Mesenchymal stem cell (in vitro differentiated cells and primary cell): ENCODE data around the gene INPP5A.

Experiments used
- DNase-seq: peaks from one replicate; pipeline ENCODE4 v3.0.0-alpha.2; 2013
- H2AFZ ChIP-seq: one replicate; pipeline ENCODE4 v1.6.1; 2013; ENCODE audit warnings: low read depth, mild to moderate bottlenecking, control low read depth, inconsistent platforms, low read length, moderate library complexity
- H2AK5ac ChIP-seq: 2 replicates; pipeline ENCODE4 v1.6.1; 2013; ENCODE audit warnings: low read length, moderate library complexity, mild to moderate bottlenecking, inconsistent platforms; ENCODE audit not compliant: severe bottlenecking
- H2BK120ac ChIP-seq: one replicate; pipeline ENCODE4 v1.6.1; 2013; ENCODE audit warnings: low read depth, mild to moderate bottlenecking, inconsistent platforms, low read length, moderate library complexity
- H2BK12ac ChIP-seq, 2 experiments: one replicate each; pipeline ENCODE4 v1.6.1; 2013; ENCODE audit warnings: inconsistent platforms in 2 of 2, low read length in 2 of 2, mild to moderate bottlenecking in 2 of 2, moderate library complexity in 2 of 2, control low read depth in 1 of 2
- H2BK15ac ChIP-seq: one replicate; pipeline ENCODE4 v1.6.1; 2013; ENCODE audit warnings: mild to moderate bottlenecking, low read depth, inconsistent platforms; ENCODE audit not compliant: poor library complexity, severe bottlenecking
- H2BK5ac ChIP-seq: 2 replicates; pipeline ENCODE4 v1.6.1; 2013; ENCODE audit warnings: low read depth, mild to moderate bottlenecking, low read length, control low read depth, inconsistent platforms; ENCODE audit not compliant: poor library complexity, severe bottlenecking
- H3K14ac ChIP-seq, 2 experiments: one replicate each; pipeline ENCODE4 v1.6.1; 2013; ENCODE audit warnings: inconsistent platforms in 2 of 2, low read length in 2 of 2, control low read depth in 1 of 2, mild to moderate bottlenecking in 1 of 2, moderate library complexity in 1 of 2
- H3K18ac ChIP-seq, 2 experiments: one replicate each; pipeline ENCODE4 v1.6.1; 2013; ENCODE audit warnings: inconsistent platforms in 2 of 2, low read length in 2 of 2, control low read depth in 1 of 2, low read depth in 1 of 2, mild to moderate bottlenecking in 1 of 2
- H3K23ac ChIP-seq, 2 experiments: one replicate each; pipeline ENCODE4 v1.6.1; 2013; ENCODE audit warnings: inconsistent platforms in 2 of 2, low read length in 2 of 2, mild to moderate bottlenecking in 2 of 2, moderate library complexity in 2 of 2, control low read depth in 1 of 2
- H3K27ac ChIP-seq: 2 replicates; pipeline ENCODE4 v1.5.1; 2013; ENCODE audit warnings: mild to moderate bottlenecking, moderate library complexity, low read length, control low read depth, inconsistent platforms; ENCODE audit not compliant: poor library complexity, severe bottlenecking
- H3K27me3 ChIP-seq, 2 experiments: 2 replicates each; pipeline versions ENCODE4 v1.6.1 to v1.7.0; 2013; ENCODE audit warnings: low read length in 2 of 2, mild to moderate bottlenecking in 2 of 2, moderate library complexity in 2 of 2, control low read depth in 1 of 2, inconsistent platforms in 1 of 2; ENCODE audit not compliant: control insufficient read depth in 1 of 2, insufficient read depth in 1 of 2
- H3K36me3 ChIP-seq, 2 experiments: 2 replicates each; pipeline versions ENCODE4 v1.6.1 to v1.7.0; 2013; ENCODE audit warnings: low read length in 2 of 2, control low read depth in 1 of 2, inconsistent platforms in 1 of 2, low read depth in 1 of 2, mild to moderate bottlenecking in 1 of 2; ENCODE audit not compliant: insufficient read depth in 2 of 2, control insufficient read depth in 1 of 2
- H3K4ac ChIP-seq, 2 experiments: one replicate each; pipeline ENCODE4 v1.6.1; 2013; ENCODE audit warnings: inconsistent platforms in 2 of 2, low read length in 2 of 2, mild to moderate bottlenecking in 2 of 2, moderate library complexity in 2 of 2, control low read depth in 1 of 2, low read depth in 1 of 2
- H3K4me1 ChIP-seq: 2 replicates; pipeline ENCODE4 v1.6.1; 2013; ENCODE audit warnings: low read depth, low read length, control low read depth; ENCODE audit not compliant: control insufficient read depth, insufficient read depth
- H3K4me2 ChIP-seq: 2 replicates; pipeline ENCODE4 v1.6.1; 2013; ENCODE audit warnings: low read length, mild to moderate bottlenecking, inconsistent platforms; ENCODE audit not compliant: poor library complexity, severe bottlenecking
- H3K4me3 ChIP-seq, 2 experiments: 2 replicates each; pipeline versions ENCODE4 v1.5.1 to v1.7.0; 2013; ENCODE audit warnings: low read length in 2 of 2, mild to moderate bottlenecking in 2 of 2, control low read depth in 1 of 2, low read depth in 1 of 2; ENCODE audit not compliant: insufficient read depth in 1 of 2
- H3K79me1 ChIP-seq: replicated peaks from 2 replicates; pipeline ENCODE4 v1.6.1; 2013; ENCODE audit warnings: mild to moderate bottlenecking, control low read depth, low read length, inconsistent platforms; ENCODE audit not compliant: poor library complexity, severe bottlenecking
- H3K9ac ChIP-seq: 2 replicates; pipeline ENCODE4 v1.7.0; 2013; ENCODE audit warnings: mild to moderate bottlenecking, low read length, moderate library complexity
- H3K9me3 ChIP-seq: 2 replicates; pipeline ENCODE4 v1.7.0; 2013; ENCODE audit warnings: mild to moderate bottlenecking, low read length; ENCODE audit not compliant: control insufficient read depth
- H4K8ac ChIP-seq: one replicate; pipeline ENCODE4 v1.6.1; 2013; ENCODE audit warnings: inconsistent platforms, mild to moderate bottlenecking, low read length, moderate library complexity
- H4K91ac ChIP-seq: one replicate; pipeline ENCODE4 v1.6.1; 2013; ENCODE audit warnings: mild to moderate bottlenecking, low read length, inconsistent platforms
- WGBS: methylation state at CpG from one replicate; pipeline ENCODE4 v1.1.7; 2013; ENCODE audit warnings: mixed read lengths; 5-methylcytosine and 5-hydroxymethylcytosine counted together

The INPP5A gene

DNA sequence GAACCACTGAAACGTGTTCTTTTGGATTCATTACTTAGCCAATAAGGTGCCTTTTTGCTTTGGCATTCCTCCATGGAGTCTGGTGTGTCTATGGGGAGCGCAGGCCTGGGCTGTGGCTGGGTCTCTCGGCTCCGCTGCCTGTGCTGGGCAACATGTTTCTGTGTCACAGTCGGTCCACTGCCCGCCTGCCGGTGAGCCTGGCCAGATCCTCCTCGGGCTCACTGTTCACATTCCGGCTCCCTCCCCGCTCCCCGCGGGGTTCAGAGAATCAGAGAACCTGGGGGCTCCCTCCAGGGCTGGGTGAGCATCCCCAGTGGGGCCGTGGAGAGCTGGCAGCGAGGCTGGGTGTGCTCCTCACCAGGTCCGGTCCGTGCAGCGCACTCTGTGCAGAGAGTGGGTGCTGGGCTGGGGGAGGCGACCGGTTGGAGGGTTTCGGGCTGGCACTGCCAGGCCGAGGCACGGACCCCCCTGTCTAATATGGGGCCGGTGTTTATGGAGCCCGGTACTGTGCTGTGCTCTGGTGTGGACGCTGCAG, 70.4 kb downstream of the INPP5A start:
- no peak overlapping the region for H3K14ac ChIP-seq
- H2BK15ac ChIP-seq, result no peak overlapping the region
- no peak overlapping the region for H4K91ac ChIP-seq
- H2AK5ac ChIP-seq, result no peak overlapping the region
- H3K23ac ChIP-seq, result no peak overlapping the region
- no peak overlapping the region for H3K4me3 ChIP-seq
- peaks cover 25% of the 10 kb centered on the region for H3K4me1 ChIP-seq
- peaks cover 42% of the 10 kb centered on the region for H3K79me1 ChIP-seq
- no peak overlapping the region for H2BK120ac ChIP-seq
- no peak overlapping the region for H3K4ac ChIP-seq
- H4K8ac ChIP-seq, result no peak overlapping the region
- no peaks in the 10 kb centered on the region for H3K9me3 ChIP-seq
- DNase-seq, result no peak
- no peaks in the 10 kb centered on the region for H3K27me3 ChIP-seq
- no peak overlapping the region for H2AFZ ChIP-seq
- peaks cover 0 to 18% of the 10 kb centered on the region in 2 experiments for H3K36me3 ChIP-seq
- H2BK12ac ChIP-seq, result no peak overlapping the region
- 96% methylated on average over 25 of the region's 25 CpGs for WGBS
- H3K27ac ChIP-seq, result no peak overlapping the region
- no peak overlapping the region for H3K4me2 ChIP-seq
- H3K9ac ChIP-seq, result no peak overlapping the region
- H3K18ac ChIP-seq, result no peak overlapping the region
- no peak overlapping the region for H2BK5ac ChIP-seq

DNA sequence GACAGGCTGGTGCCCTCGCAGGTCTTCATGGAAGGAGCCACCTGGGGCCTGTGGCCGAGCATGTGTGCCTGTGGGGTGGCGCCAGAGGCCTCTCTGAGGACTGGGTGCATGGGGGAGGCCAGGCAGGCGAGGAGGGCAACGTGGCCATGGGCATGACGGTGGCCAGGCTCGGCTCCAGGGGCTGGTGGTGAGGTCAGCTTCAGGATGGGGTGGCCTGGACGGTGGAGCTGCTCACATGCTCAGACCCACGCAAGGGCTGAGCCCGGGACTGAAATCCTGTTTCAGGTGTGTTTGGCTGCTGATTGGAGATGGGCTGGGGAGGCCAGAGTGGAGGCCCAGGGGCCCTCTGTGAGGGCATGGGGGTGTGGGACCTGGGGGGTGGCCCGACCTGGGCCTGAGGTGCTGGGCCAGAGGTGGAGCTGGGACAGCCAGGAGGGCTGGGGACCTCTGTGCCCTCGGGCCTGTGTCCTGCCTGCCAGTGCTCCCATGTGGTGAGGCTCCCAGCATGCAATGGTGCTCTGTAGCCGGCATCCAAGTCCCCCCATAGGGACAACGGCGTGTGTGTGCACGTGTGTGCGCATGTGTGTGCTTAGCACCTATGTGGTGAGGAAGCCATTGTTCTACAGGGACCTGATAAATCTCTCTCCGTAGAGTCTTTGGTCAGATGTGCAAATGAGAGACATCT, 71.1 kb downstream of the INPP5A start:
- Histone ChIP-seq H3K4me2 (no peak overlapping the region), H2BK5ac (no peak overlapping the region), H3K4me3 (no peak overlapping the region), H3K23ac (no peak overlapping the region), H3K79me1 (peaks cover 41% of the 10 kb centered on the region), H3K18ac (no peak overlapping the region), H2AFZ (no peak overlapping the region), H3K4ac (no peak overlapping the region), H2BK120ac (no peak overlapping the region), H3K36me3 (peaks cover 0 to 18% of the 10 kb centered on the region in 2 experiments), H2AK5ac (no peak overlapping the region), H3K27me3 (no peaks in the 10 kb centered on the region), H2BK12ac (no peak overlapping the region), H3K14ac (no peak overlapping the region), H3K4me1 (peaks cover 25% of the 10 kb centered on the region), H3K9ac (no peak overlapping the region), H4K8ac (no peak overlapping the region), H2BK15ac (no peak overlapping the region), H3K27ac (no peak overlapping the region), H3K9me3 (no peaks in the 10 kb centered on the region), H4K91ac (no peak overlapping the region)
- WGBS, result 90% methylated on average over 17 of the region's 18 CpGs
- no peak for DNase-seq

DNA sequence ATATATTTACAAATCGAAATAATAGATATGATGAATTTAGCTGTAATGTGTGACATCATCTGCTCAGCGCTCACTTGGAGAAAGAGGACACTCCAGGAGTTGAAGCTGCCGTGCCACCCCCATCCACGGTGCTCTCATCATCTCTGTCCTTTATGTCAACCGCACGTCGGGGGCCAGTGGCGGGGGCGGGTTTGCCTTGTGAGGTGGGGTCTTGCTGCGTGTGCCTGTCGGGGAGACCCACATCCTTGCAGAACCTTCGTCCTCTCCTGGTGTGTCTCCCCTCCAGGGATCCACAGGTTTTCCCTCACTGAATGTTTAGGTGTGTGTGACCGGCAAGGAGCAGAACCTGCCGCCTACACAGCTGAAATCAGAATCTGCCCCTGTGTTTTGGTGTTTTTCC, 71.6 kb downstream of the INPP5A start:
- no peak for DNase-seq
- WGBS, result 95% methylated on average over 14 of the region's 14 CpGs
- H2BK12ac ChIP-seq, result no peak overlapping the region

DNA sequence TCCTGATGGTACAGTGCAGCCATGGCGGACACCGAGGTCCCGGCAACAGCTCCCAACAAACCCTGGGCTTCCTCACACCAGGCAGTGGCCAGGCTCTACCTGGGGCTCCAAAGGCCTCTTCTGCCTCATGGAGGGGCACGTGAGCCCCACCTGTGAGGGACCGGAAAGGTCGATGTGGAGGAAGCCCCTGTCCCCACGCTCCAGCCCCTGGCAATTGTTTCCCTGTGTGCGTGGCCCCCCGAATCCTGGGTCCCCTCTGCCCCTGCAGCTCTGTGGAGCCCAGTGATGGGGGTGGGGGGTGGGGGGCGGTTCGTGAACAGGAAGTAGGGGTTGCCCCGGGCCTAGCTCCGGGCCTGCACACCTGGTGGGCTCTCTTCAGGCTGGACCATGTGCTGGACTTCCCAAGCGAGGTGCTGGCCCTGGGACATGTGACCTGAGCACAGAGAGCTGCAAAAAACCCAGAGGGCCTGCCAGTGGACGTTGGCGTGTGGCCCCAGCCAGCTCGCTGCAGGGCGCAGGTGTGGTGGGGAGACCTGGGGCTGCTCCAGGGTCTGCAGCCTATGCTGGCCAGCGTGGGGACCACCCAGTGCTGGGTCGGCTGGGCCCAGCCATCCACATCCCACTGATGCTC, 72.6 kb downstream of the INPP5A start:
- H2BK12ac ChIP-seq, result no peak overlapping the region
- H2BK15ac ChIP-seq, result no peak overlapping the region
- no peak for DNase-seq
- H2AK5ac ChIP-seq, result no peak overlapping the region
- H2AFZ ChIP-seq, result no peak overlapping the region
- 97% methylated on average over 19 of the region's 20 CpGs for WGBS
- no peak overlapping the region for H4K91ac ChIP-seq
- H3K18ac ChIP-seq, result no peak overlapping the region
- no peak overlapping the region for H3K9ac ChIP-seq
- H3K79me1 ChIP-seq, result peaks cover 41% of the 10 kb centered on the region
- H3K4me3 ChIP-seq, result no peak overlapping the region
- H3K23ac ChIP-seq, result no peak overlapping the region
- H3K9me3 ChIP-seq, result no peaks in the 10 kb centered on the region
- H3K4me2 ChIP-seq, result no peak overlapping the region
- H3K4ac ChIP-seq, result no peak overlapping the region
- H2BK5ac ChIP-seq, result no peak overlapping the region
- H3K27ac ChIP-seq, result no peak overlapping the region
- H3K14ac ChIP-seq, result peak overlapping the region in 1 of 2 experiments; percentile 11
- no peak overlapping the region for H2BK120ac ChIP-seq
- H3K36me3 ChIP-seq, result peaks cover 0 to 27% of the 10 kb centered on the region in 2 experiments
- no peaks in the 10 kb centered on the region for H3K27me3 ChIP-seq
- peaks cover 25% of the 10 kb centered on the region for H3K4me1 ChIP-seq
- H4K8ac ChIP-seq, result no peak overlapping the region

More for the DNA sequence above, 71.6 kb downstream of the INPP5A start:
- H3K23ac ChIP-seq, result no peak overlapping the region
- no peak overlapping the region for H3K4me3 ChIP-seq
- H2AK5ac ChIP-seq, result no peak overlapping the region
- H3K27ac ChIP-seq, result no peak overlapping the region
- no peak overlapping the region for H2BK120ac ChIP-seq
- H3K18ac ChIP-seq, result no peak overlapping the region
- no peaks in the 10 kb centered on the region for H3K27me3 ChIP-seq
- H3K36me3 ChIP-seq, result peaks cover 0 to 18% of the 10 kb centered on the region in 2 experiments
- H2BK5ac ChIP-seq, result no peak overlapping the region
- peaks cover 39% of the 10 kb centered on the region for H3K79me1 ChIP-seq
- no peak overlapping the region for H2BK15ac ChIP-seq
- no peak overlapping the region for H3K4me2 ChIP-seq
- peaks cover 25% of the 10 kb centered on the region for H3K4me1 ChIP-seq
- H2AFZ ChIP-seq, result no peak overlapping the region
- H3K9ac ChIP-seq, result no peak overlapping the region
- no peaks in the 10 kb centered on the region for H3K9me3 ChIP-seq
- no peak overlapping the region for H3K4ac ChIP-seq
- no peak overlapping the region for H4K91ac ChIP-seq
- H3K14ac ChIP-seq, result no peak overlapping the region
- no peak overlapping the region for H4K8ac ChIP-seq
